ENCODE data around the gene GOLGA6C.

DNA sequence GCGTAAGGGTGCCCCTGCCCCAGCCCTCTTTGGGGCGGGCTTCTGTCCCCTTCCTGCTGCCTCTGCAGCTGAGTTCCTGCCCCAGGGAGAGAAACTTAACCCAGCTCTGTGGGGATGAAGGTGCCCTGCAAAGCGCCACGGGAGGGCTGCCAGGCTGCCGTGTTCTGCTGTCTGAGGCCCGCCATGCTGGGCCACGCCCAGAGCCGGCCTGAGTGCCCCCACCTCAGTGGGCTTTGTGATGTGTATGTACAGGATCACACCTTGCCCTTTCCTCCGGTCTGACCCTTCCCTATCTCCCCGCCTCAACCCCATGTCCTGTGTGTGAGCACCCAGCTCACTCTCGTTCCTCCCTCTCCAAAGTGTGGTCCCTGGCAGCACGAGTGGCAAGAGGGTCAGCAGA lies 33.9 kb upstream of the GOLGA6C start:
- no peak for TF ChIP-seq CTCF (IDR thresholded peaks at IDR 0.05)
- TF ChIP-seq EZH2phosphoT487 (IDR thresholded peaks at IDR 0.05) = no peak

All from neural progenitor cell (in vitro differentiated cells).